Nephron progenitor cell (in vitro differentiated cells): Measurements from ENCODE around the gene ENTR1.

ENCODE experiments used
- DNase-seq: peaks from one replicate; pipeline ENCODE4 v3.0.0; 2021
- H3K27ac Mint-ChIP-seq: 2 replicates; pipeline ENCODE4 v1.8.0; 2021; ENCODE audit warnings: mild to moderate bottlenecking, moderate library complexity, mixed read lengths
- H3K27me3 Mint-ChIP-seq: 2 replicates; pipeline ENCODE4 v1.8.0; 2021; ENCODE audit warnings: mild to moderate bottlenecking, low read depth, mixed read lengths; ENCODE audit not compliant: poor library complexity
- H3K36me3 Mint-ChIP-seq: 2 replicates; pipeline ENCODE4 v1.8.0; 2021; ENCODE audit warnings: low read depth, mixed read lengths
- H3K4me1 Mint-ChIP-seq: 2 replicates; pipeline ENCODE4 v1.8.0; 2021; ENCODE audit warnings: mixed read lengths
- H3K4me3 Mint-ChIP-seq: 2 replicates; pipeline ENCODE4 v1.8.0; 2021; ENCODE audit warnings: mild to moderate bottlenecking, moderate library complexity, mixed read lengths
- H3K9me3 Mint-ChIP-seq: 2 replicates; pipeline ENCODE4 v1.8.0; 2021; ENCODE audit warnings: mild to moderate bottlenecking, moderate library complexity, mixed read lengths
- TF ChIP-seq, protein P1 (sequence below): fragments of 200-600 bp; sonication (generic); IDR thresholded peaks from 2 replicates; pipeline ENCODE4 v1.5.0; 2021; ENCODE audit warnings: antibody characterized with exemption

Gene ENTR1

GRCh38 chr9:136368190-136368589 is 42.2 kb downstream of the ENTR1 start:
- Mint-ChIP-seq H3K36me3 (no peaks in the 10 kb centered on the region), H3K27ac (no peak overlapping the region), H3K4me3 (no peak overlapping the region), H3K4me1 (peaks cover 20% of the 10 kb centered on the region), H3K27me3 (no peaks in the 10 kb centered on the region), H3K9me3 (no peaks in the 10 kb centered on the region)
- DNase-seq, result no peak
- TF ChIP-seq, protein P1, sequence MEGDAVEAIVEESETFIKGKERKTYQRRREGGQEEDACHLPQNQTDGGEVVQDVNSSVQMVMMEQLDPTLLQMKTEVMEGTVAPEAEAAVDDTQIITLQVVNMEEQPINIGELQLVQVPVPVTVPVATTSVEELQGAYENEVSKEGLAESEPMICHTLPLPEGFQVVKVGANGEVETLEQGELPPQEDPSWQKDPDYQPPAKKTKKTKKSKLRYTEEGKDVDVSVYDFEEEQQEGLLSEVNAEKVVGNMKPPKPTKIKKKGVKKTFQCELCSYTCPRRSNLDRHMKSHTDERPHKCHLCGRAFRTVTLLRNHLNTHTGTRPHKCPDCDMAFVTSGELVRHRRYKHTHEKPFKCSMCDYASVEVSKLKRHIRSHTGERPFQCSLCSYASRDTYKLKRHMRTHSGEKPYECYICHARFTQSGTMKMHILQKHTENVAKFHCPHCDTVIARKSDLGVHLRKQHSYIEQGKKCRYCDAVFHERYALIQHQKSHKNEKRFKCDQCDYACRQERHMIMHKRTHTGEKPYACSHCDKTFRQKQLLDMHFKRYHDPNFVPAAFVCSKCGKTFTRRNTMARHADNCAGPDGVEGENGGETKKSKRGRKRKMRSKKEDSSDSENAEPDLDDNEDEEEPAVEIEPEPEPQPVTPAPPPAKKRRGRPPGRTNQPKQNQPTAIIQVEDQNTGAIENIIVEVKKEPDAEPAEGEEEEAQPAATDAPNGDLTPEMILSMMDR, result no peak

DNA sequence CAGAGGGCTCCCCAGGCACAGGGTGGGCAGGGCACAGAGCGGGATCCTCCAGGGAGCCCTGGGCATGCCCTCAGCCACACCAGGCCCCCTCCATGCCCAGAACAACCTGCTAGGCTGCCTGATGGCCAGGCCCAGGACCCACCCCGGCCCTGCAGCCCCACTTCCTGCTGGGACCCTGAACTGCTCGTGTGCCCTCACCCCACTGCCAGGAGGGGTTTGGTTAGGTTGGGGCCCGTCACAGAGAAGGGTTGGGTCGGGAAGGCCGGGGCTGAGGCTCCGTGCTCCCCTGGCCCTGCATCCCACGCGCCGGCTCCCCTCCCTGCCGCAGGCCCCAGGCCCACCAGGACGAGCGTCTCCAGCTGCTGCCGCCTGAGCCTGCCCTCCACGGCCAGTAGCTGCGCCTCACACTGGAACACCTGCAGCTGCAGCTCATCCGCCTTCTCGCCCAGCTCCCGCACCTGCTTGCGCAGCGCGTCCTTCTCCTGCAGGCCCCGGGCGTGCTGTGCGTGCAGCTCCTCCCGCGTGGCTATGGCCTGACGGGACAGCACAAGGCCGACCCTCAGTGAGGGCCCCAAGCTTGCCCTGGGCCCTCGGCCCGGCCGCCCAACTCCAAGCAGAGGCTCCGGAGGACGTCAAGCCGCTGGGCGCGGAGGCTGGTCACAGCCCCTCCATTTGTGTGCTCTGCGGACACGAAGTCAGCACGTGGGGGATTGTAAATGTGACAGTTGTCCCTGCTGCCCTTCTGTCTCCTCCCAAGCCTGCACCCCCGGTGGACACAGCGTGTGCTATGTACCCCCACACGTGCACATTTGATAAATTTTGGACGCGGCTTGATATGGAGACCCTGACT is 42.9 kb downstream of the ENTR1 start:
- no peak for DNase-seq
- no peaks in the 10 kb centered on the region for H3K27me3 Mint-ChIP-seq
- TF ChIP-seq, protein P1, result no peak
- peaks cover 17% of the 10 kb centered on the region for H3K4me1 Mint-ChIP-seq
- H3K36me3 Mint-ChIP-seq, result no peaks in the 10 kb centered on the region
- H3K4me3 Mint-ChIP-seq, result no peak overlapping the region
- H3K9me3 Mint-ChIP-seq, result no peaks in the 10 kb centered on the region
- no peak overlapping the region for H3K27ac Mint-ChIP-seq

DNA sequence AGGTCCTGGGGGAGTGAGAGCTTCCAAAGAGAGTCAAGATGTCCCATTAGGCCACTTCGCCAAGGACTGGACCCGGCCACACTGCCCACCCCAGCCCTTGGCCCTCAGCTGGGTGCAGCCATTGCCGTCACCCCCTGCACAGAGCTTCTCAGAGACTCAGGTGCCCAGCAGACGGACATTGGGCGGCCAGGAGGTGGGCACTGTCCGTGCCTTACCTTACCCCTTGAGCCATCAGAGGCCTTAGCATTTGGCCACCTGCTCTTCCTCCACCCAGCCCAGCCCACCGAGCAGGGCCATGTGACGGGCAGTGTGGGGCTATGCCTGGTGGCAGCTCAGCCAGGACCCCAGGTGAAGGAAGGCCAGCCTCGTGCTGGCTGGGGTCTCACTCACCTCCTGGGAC is 43.6 kb downstream of the ENTR1 start:
- Mint-ChIP-seq H3K9me3 (no peaks in the 10 kb centered on the region), H3K36me3 (no peaks in the 10 kb centered on the region), H3K27me3 (no peaks in the 10 kb centered on the region), H3K4me1 (peaks cover 14% of the 10 kb centered on the region), H3K27ac (no peak overlapping the region), H3K4me3 (no peak overlapping the region)
- DNase-seq, result no peak
- TF ChIP-seq, protein P1, result no peak

DNA sequence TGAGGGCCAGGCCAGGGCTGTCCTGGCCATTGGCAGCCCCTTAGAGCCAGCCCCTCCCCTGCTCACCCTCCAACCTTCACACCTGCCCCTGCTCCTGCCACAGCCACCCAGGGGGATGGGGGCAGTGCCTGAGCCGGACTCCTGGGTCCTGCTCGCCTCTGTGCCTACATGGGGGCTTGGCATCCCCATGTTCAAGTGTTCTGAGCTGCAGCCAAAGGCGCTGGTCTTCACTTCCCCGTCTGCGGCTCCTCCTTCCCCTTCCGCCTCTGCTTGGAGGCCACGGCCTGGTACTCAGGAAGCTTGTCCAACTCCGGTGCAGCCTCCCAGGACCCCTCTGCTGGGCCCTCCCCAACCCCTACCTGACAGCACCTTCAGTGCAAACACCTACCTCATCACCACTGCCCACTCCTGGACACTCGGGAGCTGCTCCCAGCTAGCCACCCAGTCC is 44.6 kb downstream of the ENTR1 start:
- Mint-ChIP-seq H3K27ac (no peak overlapping the region), H3K27me3 (no peaks in the 10 kb centered on the region), H3K4me3 (no peak overlapping the region), H3K9me3 (no peaks in the 10 kb centered on the region), H3K4me1 (peaks cover 17% of the 10 kb centered on the region), H3K36me3 (no peaks in the 10 kb centered on the region)
- no peak for DNase-seq
- TF ChIP-seq, protein P1, result no peak

GRCh38 chr9:136364942-136365774 is 45.3 kb downstream of the ENTR1 start:
- H3K27me3 Mint-ChIP-seq, result no peaks in the 10 kb centered on the region
- no peaks in the 10 kb centered on the region for H3K36me3 Mint-ChIP-seq
- H3K4me3 Mint-ChIP-seq, result no peak overlapping the region
- no peak for DNase-seq
- no peak overlapping the region for H3K27ac Mint-ChIP-seq
- no peaks in the 10 kb centered on the region for H3K9me3 Mint-ChIP-seq
- H3K4me1 Mint-ChIP-seq, result peaks cover 19% of the 10 kb centered on the region
- TF ChIP-seq, protein P1, result no peak
